PC-9 (cell line): ENCODE measurements around the gene CALD1.

Experiments
- CTCF ChIP-seq: fragments of 200-600 bp; sonication (generic); conservative IDR thresholded peaks from 2 replicates; pipeline ENCODE4 v1.6.1; 2017; ENCODE audit warnings: mixed run types, antibody characterized with exemption, mild to moderate bottlenecking, moderate library complexity
- EZH2 ChIP-seq: fragments of 200-600 bp; sonication (generic); IDR thresholded peaks from 2 replicates; pipeline ENCODE4 v1.8.0; 2017; ENCODE audit warnings: antibody characterized with exemption, low read depth

- no peak for TF ChIP-seq EZH2
- no peak for TF ChIP-seq CTCF
These were observed 113.5 kb downstream of the CALD1 start for GRCh38 chr7:134892963-134893362.
